DND-41 (cell line): ENCODE data around the gene DRD4.

Experiments used
- CTCF ChIP-seq: IDR thresholded peaks from 2 replicates; pipeline ENCODE4 v1.5.1; 2012; ENCODE audit warnings: borderline replicate concordance, low read length, moderate library complexity, mild to moderate bottlenecking; ENCODE audit not compliant: poor library complexity, severe bottlenecking; ENCODE audit errors: extremely low read depth
- EZH2 ChIP-seq: IDR thresholded peaks from 3 replicates; pipeline ENCODE4 v1.6.1; 2012; ENCODE audit warnings: borderline replicate concordance, low read depth, mild to moderate bottlenecking, moderate library complexity, low read length, inconsistent platforms; ENCODE audit not compliant: severe bottlenecking

DNA sequence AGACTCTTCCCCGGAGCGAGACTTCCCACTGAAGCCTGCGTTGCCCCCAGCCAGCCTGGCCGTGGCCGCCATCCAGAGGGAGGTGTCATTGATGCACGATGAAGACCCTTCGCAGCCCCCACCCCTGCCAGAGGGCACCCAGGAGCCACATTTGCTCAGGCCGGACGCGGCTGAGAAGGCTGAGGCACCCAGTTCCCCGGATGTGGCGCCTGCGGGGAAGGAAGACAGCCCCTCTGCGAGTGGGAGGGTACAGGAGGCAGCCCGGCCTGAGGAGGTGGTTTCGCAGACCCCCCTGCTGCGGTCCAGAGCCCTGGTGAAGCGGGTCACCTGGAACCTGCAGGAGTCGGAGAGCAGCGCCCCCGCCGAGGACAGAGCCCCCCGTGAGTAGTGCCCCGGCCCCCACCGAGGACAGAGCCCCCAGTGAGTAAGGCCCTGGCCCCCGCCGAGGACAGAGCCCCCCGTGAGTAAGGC lies 27.7 kb upstream of the DRD4 start:
- TF ChIP-seq CTCF (no peak), EZH2 (no peak)
